Epithelial cell of esophagus (primary cell): ENCODE data around the gene NFYC.

Source experiments
- DNase-seq: peaks from one replicate; pipeline ENCODE4 v3.0.0; 2010; ENCODE audit warnings: low read depth
- H3K4me3 ChIP-seq: 2 replicates; pipeline ENCODE4 v1.5.1; 2011; ENCODE audit warnings: mild to moderate bottlenecking, low read length, control low read depth
- CTCF ChIP-seq: IDR thresholded peaks from 2 replicates; pipeline ENCODE4 v1.5.1; 2011; ENCODE audit warnings: low read depth, mild to moderate bottlenecking, low read length, control low read depth, inconsistent platforms; ENCODE audit not compliant: insufficient read depth; ENCODE audit errors: missing control alignments

Gene NFYC

GRCh38 chr1:40679165-40679953 lies 12.1 kb upstream of the NFYC start:
- no peak for DNase-seq
- no peak for TF ChIP-seq CTCF
- no peak overlapping the region for H3K4me3 ChIP-seq

- H3K4me3 ChIP-seq = no peak overlapping the region
- no peak for TF ChIP-seq CTCF
- no peak for DNase-seq
Measured at GRCh38 chr1:40684669-40685068, 6.8 kb upstream of the NFYC start.

GRCh38 chr1:40687059-40687458 lies 4.4 kb upstream of the NFYC start:
- no peak for DNase-seq
- no peak overlapping the region for H3K4me3 ChIP-seq
- no peak for TF ChIP-seq CTCF

GRCh38 chr1:40687661-40688060 lies 3.8 kb upstream of the NFYC start:
- DNase-seq = no peak
- TF ChIP-seq CTCF = no peak
- H3K4me3 ChIP-seq = no peak overlapping the region

GRCh38 chr1:40689737-40690136 lies 1.8 kb upstream of the NFYC start:
- DNase-seq = no peak
- no peak for TF ChIP-seq CTCF
- H3K4me3 ChIP-seq = no peak overlapping the region

- peak; percentile 6 for TF ChIP-seq CTCF
- H3K4me3 ChIP-seq = peak overlapping the region; percentile 87
- DNase-seq = no peak
Measured at GRCh38 chr1:40690771-40691537, 550 bp upstream of the NFYC start.
